PC-3 (cell line): ENCODE results near the gene GABRB3. TPM values are rescaled to one million over a fixed set of nuclear protein-coding genes. Genes with fewer than 3 reads are reported as not detected.

Source experiments
- ATAC-seq: fragments of 200-7000 bp; cut with Tn5 transposase; 2 replicates; pipeline ENCODE4 v1.9.1; 2020; ENCODE audit warnings: mild to moderate bottlenecking, moderate library complexity
- BruUV-seq: library from RNA; stranded (reverse); fragments of 400-500 nt; replicated peaks from 2 replicates; lab custom pipeline; 2021; lab: Mats Ljungman, UMichigan
- CTCF ChIA-PET: fragments of 300-600 bp; sonication (Branson Sonifier 250); formaldehyde crosslinking; loops from one replicate; lab custom pipeline; 2022; ENCODE audit warnings: antibody characterized with exemption; lab: Charles Lee
- POLR2A ChIA-PET: fragments of 300-600 bp; sonication (Branson Sonifier 250); formaldehyde crosslinking; loops from one replicate; lab custom pipeline; 2022; ENCODE audit warnings: antibody characterized with exemption; ENCODE audit not compliant: unreplicated experiment; lab: Charles Lee
- DNase-seq: peaks from one replicate; pipeline ENCODE4 v3.0.0-alpha.2; 2015
- H2AFZ ChIP-seq: fragments of 300-600 bp; sonication (generic); 2 replicates; pipeline ENCODE4 v1.6.0; 2016; ENCODE audit warnings: antibody characterized with exemption, low read length
- H3F3A ChIP-seq: fragments of 300-600 bp; sonication (generic); one replicate; pipeline ENCODE4 v1.6.0; 2017; ENCODE audit warnings: antibody characterized with exemption, low read length, control low read depth, mild to moderate bottlenecking; ENCODE audit not compliant: unreplicated experiment
- H3K27ac ChIP-seq: fragments of 300-600 bp; sonication (generic); 2 replicates; pipeline ENCODE4 v1.5.1; 2016; ENCODE audit warnings: mild to moderate bottlenecking, low read length
- H3K27me3 ChIP-seq: fragments of 300-600 bp; sonication (generic); 2 replicates; pipeline ENCODE4 v1.6.1; 2016; ENCODE audit warnings: low read length, mixed read lengths
- H3K36me3 ChIP-seq: fragments of 300-600 bp; sonication (generic); 2 replicates; pipeline ENCODE4 v1.6.1; 2016; ENCODE audit warnings: low read depth, mixed run types, low read length, mixed read lengths
- H3K4me1 ChIP-seq: fragments of 300-600 bp; sonication (generic); 2 replicates; pipeline ENCODE4 v1.5.1; 2016; ENCODE audit warnings: low read length; ENCODE audit not compliant: insufficient read depth
- H3K4me2 ChIP-seq: fragments of 300-600 bp; sonication (generic); 2 replicates; pipeline ENCODE4 v1.6.0; 2016; ENCODE audit warnings: low read length
- H3K4me3 ChIP-seq: fragments of 300-600 bp; sonication (generic); 2 replicates; pipeline ENCODE4 v1.5.1; 2016; ENCODE audit warnings: mild to moderate bottlenecking, low read length, mixed read lengths
- H3K79me2 ChIP-seq: fragments of 300-600 bp; sonication (generic); 2 replicates; pipeline ENCODE4 v1.6.1; 2017; ENCODE audit warnings: low read length, mixed read lengths
- H3K9ac ChIP-seq: fragments of 300-600 bp; sonication (generic); 2 replicates; pipeline ENCODE4 v1.6.0; 2016; ENCODE audit warnings: mild to moderate bottlenecking, low read length
- H3K9me2 ChIP-seq: fragments of 300-600 bp; sonication (generic); replicated peaks from 2 replicates; pipeline ENCODE4 v1.6.1; 2016; ENCODE audit warnings: mixed run types, low read length, mixed read lengths
- H3K9me3 ChIP-seq: fragments of 300-600 bp; sonication (generic); 2 replicates; pipeline ENCODE4 v1.6.1; 2016; ENCODE audit warnings: low read length, mixed read lengths
- H4K20me1 ChIP-seq: fragments of 300-600 bp; sonication (generic); 2 replicates; pipeline ENCODE4 v1.6.1; 2016; ENCODE audit warnings: low read length, mixed read lengths
- EZH2 ChIP-seq: fragments of 300-600 bp; sonication (generic); IDR thresholded peaks from one replicate; pipeline ENCODE4 v1.6.1; 2017; ENCODE audit warnings: antibody characterized with exemption, mild to moderate bottlenecking, low read length; ENCODE audit not compliant: unreplicated experiment
- EZH2phosphoT487 ChIP-seq: fragments of 300-600 bp; sonication (generic); IDR thresholded peaks from 2 replicates; pipeline ENCODE4 v1.6.1; 2018; ENCODE audit warnings: mild to moderate bottlenecking, antibody characterized with exemption, low read length, borderline replicate concordance
- intact Hi-C: fragments of 100-400 bp; cut with micrococcal nuclease; formaldehyde crosslinking; loops from 2 replicates; pipeline ENCODE4 v1.9.0; 2023
- total RNA-seq: library from RNA; depleted of rRNA; stranded (reverse); fragments of >200 nt; gene quantifications from 2 replicates; pipeline ENCODE4 v1.2.3, GENCODE V29; 2014
- TF ChIP-seq, protein P1 (sequence below): fragments of 300-600 bp; sonication (generic); conservative IDR thresholded peaks from 2 replicates; pipeline ENCODE4 v1.5.1; 2017; ENCODE audit warnings: antibody characterized with exemption, low read depth, mild to moderate bottlenecking, low read length

GABRB3 gene
- total RNA-seq, 1 experiment from 2014 or later = 6.1 TPM

DNA sequence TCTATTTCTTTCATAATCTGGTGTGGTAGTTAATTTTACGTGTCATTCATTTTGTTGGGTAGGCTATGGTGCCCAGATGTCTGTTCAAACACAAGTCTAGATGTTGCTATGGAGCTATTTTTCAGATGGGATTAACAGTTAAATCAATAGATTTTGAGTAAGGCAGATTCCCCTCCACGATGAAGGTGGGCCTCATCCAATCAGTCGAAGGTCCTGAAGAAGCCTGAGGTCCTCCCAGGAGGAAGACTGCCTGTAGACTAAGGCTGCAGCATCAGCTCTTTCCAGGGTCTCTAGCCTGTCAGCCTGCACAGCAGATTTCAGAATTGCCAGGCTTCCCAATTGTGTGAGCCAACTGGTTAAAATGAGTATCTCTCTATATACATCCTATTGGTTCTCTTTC, 92.9 kb downstream of the GABRB3 start:
- no peak for DNase-seq
- TF ChIP-seq EZH2phosphoT487 (no peak), EZH2 (no peak)
- TF ChIP-seq, protein P1, sequence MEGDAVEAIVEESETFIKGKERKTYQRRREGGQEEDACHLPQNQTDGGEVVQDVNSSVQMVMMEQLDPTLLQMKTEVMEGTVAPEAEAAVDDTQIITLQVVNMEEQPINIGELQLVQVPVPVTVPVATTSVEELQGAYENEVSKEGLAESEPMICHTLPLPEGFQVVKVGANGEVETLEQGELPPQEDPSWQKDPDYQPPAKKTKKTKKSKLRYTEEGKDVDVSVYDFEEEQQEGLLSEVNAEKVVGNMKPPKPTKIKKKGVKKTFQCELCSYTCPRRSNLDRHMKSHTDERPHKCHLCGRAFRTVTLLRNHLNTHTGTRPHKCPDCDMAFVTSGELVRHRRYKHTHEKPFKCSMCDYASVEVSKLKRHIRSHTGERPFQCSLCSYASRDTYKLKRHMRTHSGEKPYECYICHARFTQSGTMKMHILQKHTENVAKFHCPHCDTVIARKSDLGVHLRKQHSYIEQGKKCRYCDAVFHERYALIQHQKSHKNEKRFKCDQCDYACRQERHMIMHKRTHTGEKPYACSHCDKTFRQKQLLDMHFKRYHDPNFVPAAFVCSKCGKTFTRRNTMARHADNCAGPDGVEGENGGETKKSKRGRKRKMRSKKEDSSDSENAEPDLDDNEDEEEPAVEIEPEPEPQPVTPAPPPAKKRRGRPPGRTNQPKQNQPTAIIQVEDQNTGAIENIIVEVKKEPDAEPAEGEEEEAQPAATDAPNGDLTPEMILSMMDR = no peak
- Histone ChIP-seq H3K9me2 (no peaks in the 10 kb centered on the region), H3K27me3 (0 out of 2 replicates have a peak, but pooled peaks cover 8% of the 10 kb centered on the region), H3F3A (no peaks in the 10 kb centered on the region), H3K27ac (no peak overlapping the region), H4K20me1 (no peaks in the 10 kb centered on the region), H3K4me1 (no peaks in the 10 kb centered on the region), H3K4me2 (no peak overlapping the region), H3K4me3 (no peak overlapping the region), H3K79me2 (no peaks in the 10 kb centered on the region), H3K9ac (no peak overlapping the region), H3K36me3 (no peaks in the 10 kb centered on the region), H3K9me3 (no peaks in the 10 kb centered on the region), H2AFZ (no peak overlapping the region)
- no peak for ATAC-seq
- intact Hi-C loops = no loop called here
- CTCF ChIA-PET = no interaction called here
- POLR2A ChIA-PET = no interaction called here
- no TSS peak for BruUV-seq

DNA sequence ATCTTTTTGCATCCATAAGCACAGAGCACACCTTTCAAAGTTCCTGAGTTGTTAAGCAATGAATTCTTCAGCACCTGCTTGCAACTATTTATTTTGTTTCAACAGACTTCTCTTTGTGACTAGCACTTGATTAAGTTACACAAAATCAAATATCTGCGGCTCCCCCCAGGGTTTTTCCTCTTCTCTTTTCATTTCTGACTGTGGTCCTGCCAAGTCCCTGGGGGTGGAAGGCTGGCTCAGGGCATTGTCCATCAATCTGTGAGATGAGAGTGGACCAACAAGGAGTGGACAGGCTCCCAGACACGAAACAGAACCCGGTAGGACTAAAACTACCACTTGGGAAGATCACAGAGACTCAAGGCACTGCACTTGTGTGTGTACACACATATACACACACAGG, 96.8 kb downstream of the GABRB3 start:
- Histone ChIP-seq H3K4me3 (no peak overlapping the region), H3K36me3 (no peaks in the 10 kb centered on the region), H3K9ac (no peak overlapping the region), H3K27ac (no peak overlapping the region), H2AFZ (no peak overlapping the region), H3K79me2 (no peaks in the 10 kb centered on the region), H3F3A (no peaks in the 10 kb centered on the region), H3K4me2 (no peak overlapping the region), H3K27me3 (peaks cover 34% of the 10 kb centered on the region), H3K4me1 (no peaks in the 10 kb centered on the region), H3K9me3 (no peaks in the 10 kb centered on the region), H3K9me2 (no peaks in the 10 kb centered on the region), H4K20me1 (no peaks in the 10 kb centered on the region)
- ChIA-PET CTCF (no interaction called here), POLR2A (no interaction called here)
- intact Hi-C loops = no loop called here
- no TSS peak for BruUV-seq
- no peak for DNase-seq
- TF ChIP-seq, protein P1 = no peak
- no peak for TF ChIP-seq EZH2phosphoT487
- TF ChIP-seq EZH2 = no peak
- ATAC-seq = no peak

DNA sequence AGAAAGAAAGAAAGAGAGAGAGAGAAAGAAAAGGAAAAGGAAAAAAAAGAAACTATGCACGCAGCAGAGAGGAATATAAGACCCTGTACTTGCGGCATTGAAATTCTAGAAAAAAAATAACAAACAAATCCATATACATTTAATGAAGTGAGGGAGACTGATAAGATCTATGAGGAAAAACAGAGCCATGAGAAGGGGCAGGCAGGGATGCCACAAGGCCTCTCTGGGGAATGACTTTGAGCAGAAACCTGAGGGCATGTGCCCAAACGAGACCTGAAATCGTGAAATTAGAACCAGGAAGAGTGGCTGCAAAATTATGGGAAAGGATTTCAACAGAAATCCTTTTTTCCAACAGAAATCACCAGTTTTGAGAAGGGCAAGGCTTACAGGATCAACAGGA, 98.4 kb downstream of the GABRB3 start:
- H2AFZ ChIP-seq = no peak overlapping the region
- H3F3A ChIP-seq = no peaks in the 10 kb centered on the region
- no peaks in the 10 kb centered on the region for H3K9me2 ChIP-seq
- no peaks in the 10 kb centered on the region for H3K9me3 ChIP-seq
- no peak overlapping the region for H3K4me2 ChIP-seq
- H4K20me1 ChIP-seq = no peaks in the 10 kb centered on the region
- ChIA-PET POLR2A (no interaction called here), CTCF (no interaction called here)
- H3K27ac ChIP-seq = no peak overlapping the region
- H3K9ac ChIP-seq = no peak overlapping the region
- peaks cover 34% of the 10 kb centered on the region for H3K27me3 ChIP-seq
- ATAC-seq (no peak), DNase-seq (no peak)
- H3K4me3 ChIP-seq = no peak overlapping the region
- intact Hi-C loops = no loop called here
- no TSS peak for BruUV-seq
- no peaks in the 10 kb centered on the region for H3K36me3 ChIP-seq
- H3K79me2 ChIP-seq = no peaks in the 10 kb centered on the region
- TF ChIP-seq EZH2phosphoT487 (no peak), EZH2 (no peak)
- TF ChIP-seq, protein P1 = no peak
- no peaks in the 10 kb centered on the region for H3K4me1 ChIP-seq
